GM21786 (cell line): ENCODE results near the gene COL23A1.
"Not testable (repeated sequence)": the region's sequence is repeated elsewhere in the genome, so short reads cannot be mapped to it uniquely, and the experiment has no call there.

Experiments
- ATAC-seq: cut with Tn5 transposase; IDR thresholded peaks from one replicate; pipeline ENCODE4 v1.9.1; 2021; ENCODE audit not compliant: unreplicated experiment

The COL23A1 gene

GRCh38 chr5:178204935-178205748, 385.1 kb downstream of the COL23A1 start:
- ATAC-seq, result peak; percentile 49

- ATAC-seq, result peak; percentile 83
These were observed 385.8 kb downstream of the COL23A1 start, which contains the start of gene HNRNPAB for GRCh38 chr5:178204182-178204934. Gene HNRNPAB, plus strand, starts transcription at chr5:178204533. Its CDS starts 305 bp downstream, at chr5:178204838.

- ATAC-seq, result peak; percentile 4
These were observed 386.5 kb downstream of the COL23A1 start for GRCh38 chr5:178203670-178204181.

- ATAC-seq, result no peak
These were observed 387.7 kb downstream of the COL23A1 start for GRCh38 chr5:178202541-178202940.

- no peak for ATAC-seq
These were observed 388.3 kb downstream of the COL23A1 start for GRCh38 chr5:178201927-178202235.

- no peak for ATAC-seq
These were observed 388.8 kb downstream of the COL23A1 start for GRCh38 chr5:178201221-178201926.

GRCh38 chr5:178199581-178200434, 390.4 kb downstream of the COL23A1 start:
- no peak for ATAC-seq

GRCh38 chr5:178198706-178199105, 391.5 kb downstream of the COL23A1 start:
- ATAC-seq, result no peak

- not testable (repeated sequence) for ATAC-seq
These were observed 392.0 kb downstream of the COL23A1 start for GRCh38 chr5:178198151-178198550.

GRCh38 chr5:178196986-178197385, 393.2 kb downstream of the COL23A1 start:
- no peak for ATAC-seq

GRCh38 chr5:178196281-178196812, 393.8 kb downstream of the COL23A1 start:
- no peak for ATAC-seq

- ATAC-seq, result no peak
These were observed 396.2 kb downstream of the COL23A1 start for GRCh38 chr5:178194026-178194425.

- ATAC-seq, result no peak
These were observed 396.9 kb downstream of the COL23A1 start for GRCh38 chr5:178193251-178193809.

GRCh38 chr5:178192787-178193186, 397.4 kb downstream of the COL23A1 start:
- no peak for ATAC-seq

- ATAC-seq, result no peak
These were observed 397.9 kb downstream of the COL23A1 start for GRCh38 chr5:178192244-178192643.

- ATAC-seq, result no peak
These were observed 398.5 kb downstream of the COL23A1 start for GRCh38 chr5:178191661-178192060.

GRCh38 chr5:178189433-178189832, 400.8 kb downstream of the COL23A1 start:
- no peak for ATAC-seq
